Measurements from ENCODE around the gene FTO.
"Not testable (repeated sequence)": the region's sequence is repeated elsewhere in the genome, so short reads cannot be mapped to it uniquely, and the experiment has no call there.

FTO gene

DNA sequence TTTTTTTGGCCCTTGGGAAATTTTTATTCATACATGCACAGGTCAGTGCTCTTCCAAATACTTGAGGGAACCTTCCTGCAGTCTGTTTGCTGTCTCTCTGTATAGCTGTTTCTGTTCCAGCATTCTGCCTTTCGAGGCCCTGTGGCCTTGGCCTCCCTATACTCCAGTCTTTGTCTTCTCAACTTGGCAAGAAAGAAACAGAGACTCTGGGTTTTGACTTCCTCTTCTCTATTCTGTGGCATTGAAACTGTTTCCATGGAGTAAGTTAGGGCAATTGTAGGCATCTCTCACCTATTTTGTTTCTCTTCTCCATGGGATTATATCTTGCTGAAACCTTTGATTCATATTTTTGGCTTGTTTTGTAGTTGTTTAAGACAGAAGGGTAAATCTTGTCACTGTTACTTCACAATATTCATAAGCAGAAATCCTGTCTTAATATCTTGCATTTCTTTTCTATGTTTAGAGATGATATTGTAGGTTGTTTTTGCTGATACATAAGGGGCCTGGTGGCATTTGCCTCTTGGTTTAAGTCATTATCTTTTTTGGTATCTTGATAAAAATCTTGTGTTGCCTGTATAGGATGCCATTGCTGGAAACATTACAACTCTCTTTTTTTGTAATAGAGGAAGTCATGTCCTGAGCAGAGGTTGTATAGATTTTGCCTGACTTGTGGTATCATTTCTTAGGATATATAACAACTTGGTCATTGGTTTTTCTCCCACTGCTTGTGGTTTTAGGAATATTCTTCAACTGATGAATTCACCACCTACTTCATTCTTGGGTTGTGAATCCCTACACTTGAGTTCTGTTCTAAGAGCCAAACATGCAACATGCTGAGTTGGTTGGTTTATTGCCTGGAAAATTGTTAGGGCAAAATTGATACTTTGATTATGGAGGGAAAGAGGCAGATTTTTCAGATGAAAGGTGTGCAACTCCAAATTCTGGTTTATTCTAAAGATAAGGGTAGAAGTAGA lies 168.6 kb downstream of the FTO start:
- no peak for DNase-seq
- peak overlapping the region; percentile 9 for H3K27ac Mint-ChIP-seq
- H3K4me1 Mint-ChIP-seq: peaks cover 4% of the 10 kb centered on the region
- no peaks in the 10 kb centered on the region for H3K27me3 Mint-ChIP-seq
- peaks cover 13% of the 10 kb centered on the region for H3K9me3 Mint-ChIP-seq
- no peak overlapping the region for H3K4me3 Mint-ChIP-seq
- CTCF ChIA-PET: no interaction called here
- H3K36me3 Mint-ChIP-seq: peaks cover 33% of the 10 kb centered on the region

DNA sequence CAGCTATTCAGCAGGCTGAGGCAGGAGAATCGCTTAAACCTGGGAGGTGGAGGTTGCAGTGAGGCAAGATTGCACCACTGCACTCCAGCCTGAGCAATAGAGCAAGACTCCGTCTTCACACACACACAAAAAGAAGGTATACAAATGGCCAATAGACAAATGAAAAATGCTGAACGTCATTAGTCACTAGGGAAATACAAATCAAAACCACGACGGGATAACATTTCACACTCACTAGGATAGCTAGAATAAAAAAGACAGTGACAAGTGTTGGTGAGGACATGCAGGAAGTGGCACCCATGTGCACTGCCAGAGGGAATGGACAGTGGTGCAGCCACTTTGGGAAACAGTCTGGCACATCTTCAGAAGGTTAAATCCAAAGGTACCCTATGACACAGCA lies 172.9 kb downstream of the FTO start:
- Mint-ChIP-seq H3K27me3 (no peaks in the 10 kb centered on the region), H3K36me3 (peaks cover 19% of the 10 kb centered on the region), H3K4me1 (peaks cover 4% of the 10 kb centered on the region), H3K27ac (no peak overlapping the region), H3K9me3 (peaks cover 2% of the 10 kb centered on the region), H3K4me3 (no peak overlapping the region)
- CTCF ChIA-PET: no interaction called here
- DNase-seq: no peak

DNA sequence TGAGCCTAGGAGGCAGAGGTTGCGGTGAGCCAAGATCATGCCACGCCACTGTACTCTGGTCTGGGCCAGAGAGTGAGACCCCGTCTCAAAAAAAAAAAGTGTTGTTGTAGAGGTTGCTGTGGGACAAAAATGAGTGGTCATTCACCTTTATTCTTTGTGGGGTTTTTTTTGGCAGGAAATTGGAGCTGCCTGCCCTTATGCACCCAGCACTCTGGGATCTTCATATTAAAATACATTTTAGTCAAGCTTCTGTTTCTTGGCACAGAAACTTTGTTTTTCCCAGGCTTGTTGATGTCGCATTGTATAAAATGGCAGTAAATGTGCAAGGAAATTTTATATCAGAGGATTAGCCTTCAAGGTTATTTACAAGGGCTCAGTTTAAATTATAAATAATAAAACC lies 174.3 kb downstream of the FTO start:
- Mint-ChIP-seq H3K4me1 (no peaks in the 10 kb centered on the region), H3K36me3 (peaks cover 12% of the 10 kb centered on the region), H3K27me3 (no peaks in the 10 kb centered on the region), H3K27ac (no peak overlapping the region), H3K9me3 (no peaks in the 10 kb centered on the region), H3K4me3 (no peak overlapping the region)
- DNase-seq: no peak
- CTCF ChIA-PET: interaction anchor here (0.6 to 1.2 kb wide), 2 partner anchors 17 to 329 kb away, joined by 3 read pairs; no protein-coding TSS in a partner anchor

DNA sequence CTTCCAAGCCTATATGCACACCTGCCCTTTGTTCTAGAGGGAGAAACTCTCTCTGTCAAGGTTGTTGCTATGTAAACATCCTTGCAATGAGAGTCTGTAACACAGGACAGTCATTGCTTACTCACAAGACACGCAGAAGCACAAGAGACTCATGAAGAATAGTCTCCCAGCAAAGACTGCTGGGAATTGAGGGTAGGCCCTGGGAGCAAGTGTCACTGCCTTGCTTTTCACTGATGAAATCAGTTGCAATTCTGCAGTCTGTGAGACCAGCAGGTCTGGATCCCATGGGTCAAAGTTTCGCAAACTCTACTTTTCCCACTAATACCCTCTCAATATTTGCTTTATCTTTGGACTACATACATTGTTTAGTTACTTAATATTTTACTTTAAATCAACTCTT lies 177.4 kb downstream of the FTO start:
- Mint-ChIP-seq H3K27ac (no peak overlapping the region), H3K36me3 (peaks cover 18% of the 10 kb centered on the region), H3K4me3 (no peak overlapping the region), H3K9me3 (no peaks in the 10 kb centered on the region), H3K4me1 (no peaks in the 10 kb centered on the region), H3K27me3 (no peaks in the 10 kb centered on the region)
- CTCF ChIA-PET: interaction anchor here (0.7 kb wide), 1 partner anchor 18 kb away, joined by 3 read pairs; no protein-coding TSS in a partner anchor
- no peak for DNase-seq

DNA sequence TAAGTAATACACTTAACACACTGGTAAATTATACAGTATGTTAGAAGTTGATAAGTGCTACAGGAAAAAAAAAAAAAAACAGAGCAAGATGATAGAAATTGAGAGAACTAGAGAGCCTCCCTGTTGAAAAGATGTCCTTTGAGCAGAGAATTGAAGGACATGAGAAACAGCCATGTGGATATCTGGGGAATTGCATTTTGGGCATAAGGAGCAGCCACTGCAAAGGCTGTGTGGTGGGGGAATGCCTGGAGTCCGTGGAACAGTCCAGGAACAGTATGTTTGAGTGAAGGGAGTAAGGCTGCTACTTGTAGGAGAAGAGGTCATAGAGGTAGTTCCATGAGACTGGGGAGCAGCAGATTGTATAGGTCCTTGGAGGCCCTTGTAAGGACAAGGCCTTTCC lies 178.4 kb downstream of the FTO start:
- CTCF ChIA-PET: no interaction called here
- Mint-ChIP-seq H3K4me3 (no peak overlapping the region), H3K9me3 (no peaks in the 10 kb centered on the region), H3K27ac (no peak overlapping the region), H3K4me1 (peaks cover 3% of the 10 kb centered on the region), H3K27me3 (no peaks in the 10 kb centered on the region), H3K36me3 (peaks cover 23% of the 10 kb centered on the region)
- no peak for DNase-seq

DNA sequence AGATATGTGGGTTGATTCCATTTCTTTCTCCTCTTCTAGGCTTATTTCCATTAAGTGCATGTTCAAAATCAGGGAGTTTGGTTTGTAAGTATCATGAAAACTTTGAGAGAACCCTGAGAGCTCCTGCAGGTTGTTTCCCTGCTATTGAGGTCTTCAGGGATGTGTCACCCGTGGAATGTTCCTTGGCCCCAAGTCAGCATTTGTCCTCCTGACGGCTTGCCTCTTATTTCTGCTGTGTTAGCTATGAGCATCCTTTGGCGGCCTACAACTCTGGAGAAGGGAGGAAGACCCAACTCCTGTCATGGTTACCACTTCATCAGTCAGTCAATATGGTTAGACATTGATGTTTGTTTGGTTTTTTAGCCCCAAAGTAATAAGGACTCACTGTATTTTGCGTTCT lies 180.8 kb downstream of the FTO start:
- Mint-ChIP-seq H3K36me3 (peaks cover 28% of the 10 kb centered on the region), H3K9me3 (no peaks in the 10 kb centered on the region)
- DNase-seq: no peak

DNA sequence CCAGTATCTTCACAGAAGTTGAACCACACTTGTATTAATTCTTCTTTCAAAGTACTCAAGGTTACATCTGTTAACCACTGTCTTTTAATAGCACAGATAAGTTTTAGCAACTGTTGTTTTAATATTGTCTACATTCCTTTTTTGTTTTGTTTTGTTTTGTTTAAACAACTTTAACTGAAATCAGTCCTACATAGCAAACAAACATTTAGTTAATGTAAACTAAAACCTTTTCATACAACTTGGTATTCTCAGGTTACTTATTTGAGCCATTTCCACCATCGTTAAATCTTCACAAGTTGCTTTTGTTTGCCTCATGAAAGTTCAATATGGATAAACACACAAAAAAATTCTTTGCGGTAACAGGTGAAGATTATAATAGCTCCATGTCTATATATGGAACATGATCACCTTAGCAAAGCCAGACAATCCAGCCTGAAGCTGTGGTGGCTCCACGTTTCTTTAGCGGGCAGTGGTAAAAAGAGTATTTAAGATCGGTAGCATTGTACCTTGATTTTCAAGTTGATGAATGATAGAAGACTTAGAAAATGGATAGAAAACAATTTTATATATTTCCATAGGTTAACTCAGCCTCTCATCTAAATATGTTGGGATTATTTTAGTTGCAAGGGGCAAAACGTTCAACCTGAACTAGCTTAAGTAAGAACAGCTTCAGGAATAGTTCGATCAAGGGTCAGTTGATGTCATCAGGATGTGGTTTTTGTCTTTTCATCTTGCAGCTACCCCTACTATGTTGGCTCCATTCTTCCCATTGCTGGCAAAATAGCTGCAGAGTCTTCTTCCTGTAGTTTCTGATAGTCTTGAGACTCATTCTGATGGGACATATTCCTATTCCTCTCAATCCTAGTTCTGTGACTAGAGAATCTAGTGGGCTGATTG lies 182.8 kb downstream of the FTO start:
- Mint-ChIP-seq H3K27ac (no peak overlapping the region), H3K9me3 (no peaks in the 10 kb centered on the region), H3K4me1 (peaks cover 11% of the 10 kb centered on the region), H3K27me3 (no peaks in the 10 kb centered on the region), H3K36me3 (peaks cover 22% of the 10 kb centered on the region), H3K4me3 (no peak overlapping the region)
- no peak for DNase-seq
- CTCF ChIA-PET: interaction anchor here (1.1 to 1.2 kb wide), 2 partner anchors 65 to 113 kb away, joined by 3 read pairs; no protein-coding TSS in a partner anchor

More for the DNA sequence above, 180.8 kb downstream of the FTO start:
- Mint-ChIP-seq H3K27ac (no peak overlapping the region), H3K4me3 (no peak overlapping the region), H3K4me1 (peaks cover 3% of the 10 kb centered on the region), H3K27me3 (no peaks in the 10 kb centered on the region)
- CTCF ChIA-PET: interaction anchor here (0.7 kb wide), 1 partner anchor 8 kb away, joined by 3 read pairs; no protein-coding TSS in a partner anchor

DNA sequence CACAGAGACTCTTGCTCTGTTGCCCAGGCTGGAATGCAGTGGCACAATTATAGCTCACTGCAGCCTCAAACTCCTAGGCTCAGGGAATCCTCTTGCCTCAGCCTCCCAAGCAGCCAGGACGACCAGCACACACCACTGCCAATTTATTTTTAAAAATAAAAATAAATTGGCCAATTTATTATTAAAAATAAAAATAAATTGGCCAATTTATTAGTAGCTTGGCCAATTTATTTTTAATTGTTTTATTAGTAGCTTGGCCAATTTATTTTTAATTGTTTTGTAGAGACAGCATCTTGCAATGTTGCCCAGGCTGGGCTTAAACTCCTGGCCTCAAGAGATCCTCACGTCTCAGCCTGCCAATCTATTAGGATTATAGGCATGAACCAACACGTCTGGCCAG lies 184.3 kb downstream of the FTO start:
- Mint-ChIP-seq H3K27me3 (no peaks in the 10 kb centered on the region), H3K9me3 (no peaks in the 10 kb centered on the region), H3K27ac (no peak overlapping the region), H3K36me3 (peaks cover 22% of the 10 kb centered on the region), H3K4me1 (peaks cover 26% of the 10 kb centered on the region), H3K4me3 (no peak overlapping the region)
- DNase-seq: no peak
- CTCF ChIA-PET: no interaction called here

DNA sequence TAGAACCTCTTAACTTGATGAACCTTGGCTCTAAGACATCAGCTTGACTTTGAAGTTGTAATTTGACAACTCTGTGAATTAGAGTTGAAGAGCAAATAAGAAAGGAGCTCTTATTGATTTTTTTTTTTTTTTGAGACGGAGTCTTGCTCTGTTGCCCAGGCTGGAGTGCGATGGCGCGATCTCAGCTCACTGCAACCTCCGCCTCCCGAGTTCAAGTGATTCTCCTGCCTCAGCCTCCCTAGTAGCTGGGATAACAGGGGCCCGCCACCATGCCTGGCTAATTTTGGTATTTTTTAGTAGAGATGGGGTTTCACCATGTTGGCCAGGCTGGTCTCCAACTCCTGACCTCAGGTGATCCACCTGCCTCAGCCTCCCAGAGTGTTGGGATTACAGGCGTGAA lies 186.9 kb downstream of the FTO start:
- not testable (repeated sequence) for H3K9me3 Mint-ChIP-seq, DNase-seq, H3K4me3 Mint-ChIP-seq, H3K27me3 Mint-ChIP-seq, H3K27ac Mint-ChIP-seq
- Mint-ChIP-seq H3K36me3 (peaks cover 11% of the 10 kb centered on the region), H3K4me1 (peaks cover 31% of the 10 kb centered on the region)
- CTCF ChIA-PET: interaction anchor here (0.6 to 1.9 kb wide), 11 partner anchors 8 to 391 kb away, joined by 3 to 7 read pairs (median 4); no protein-coding TSS in a partner anchor

DNA sequence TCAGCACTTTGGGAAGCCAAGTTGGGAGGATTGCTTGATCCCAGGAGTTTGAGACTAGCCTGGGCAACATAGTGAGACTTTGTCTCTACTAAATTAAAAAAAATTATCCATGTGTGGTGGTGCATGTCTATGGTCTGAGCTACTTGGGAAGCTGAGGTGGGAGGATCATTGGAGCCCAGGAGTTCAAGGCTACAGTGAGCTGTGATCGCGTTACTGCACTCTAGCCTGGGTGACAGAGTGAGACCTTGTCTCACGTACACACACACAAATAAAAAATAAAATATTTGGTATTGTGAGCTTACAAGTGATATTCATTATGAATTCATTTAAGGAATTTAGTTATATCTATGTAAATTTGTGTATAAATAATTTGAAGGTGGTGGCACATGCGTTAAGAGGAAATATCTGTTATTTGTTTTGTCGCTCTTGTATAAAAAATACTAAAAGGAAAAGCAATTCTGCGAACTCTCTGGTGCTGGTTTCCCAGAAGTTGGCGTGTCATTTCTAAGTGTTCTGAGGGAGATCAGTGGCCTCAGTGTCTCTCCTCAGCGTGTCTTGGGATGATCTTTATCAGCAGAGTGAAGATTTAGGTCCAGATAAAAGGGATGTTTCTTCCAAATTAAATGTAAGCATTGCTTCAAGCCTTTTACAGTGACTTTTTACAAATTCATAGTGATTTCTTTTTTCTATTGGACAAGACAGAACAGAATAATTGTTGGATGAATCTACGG lies 187.6 kb downstream of the FTO start:
- peak; percentile 42 for DNase-seq
- no peaks in the 10 kb centered on the region for H3K27me3 Mint-ChIP-seq
- H3K27ac Mint-ChIP-seq: peak overlapping the region; percentile 82
- peaks cover 11% of the 10 kb centered on the region for H3K36me3 Mint-ChIP-seq
- peak overlapping the region; percentile 28 for H3K4me3 Mint-ChIP-seq
- peaks cover 31% of the 10 kb centered on the region for H3K4me1 Mint-ChIP-seq
- no peaks in the 10 kb centered on the region for H3K9me3 Mint-ChIP-seq
- CTCF ChIA-PET: interaction anchor here (0.8 to 1.9 kb wide), 10 partner anchors 9 to 391 kb away, joined by 3 to 7 read pairs (median 4); no protein-coding TSS in a partner anchor

DNA sequence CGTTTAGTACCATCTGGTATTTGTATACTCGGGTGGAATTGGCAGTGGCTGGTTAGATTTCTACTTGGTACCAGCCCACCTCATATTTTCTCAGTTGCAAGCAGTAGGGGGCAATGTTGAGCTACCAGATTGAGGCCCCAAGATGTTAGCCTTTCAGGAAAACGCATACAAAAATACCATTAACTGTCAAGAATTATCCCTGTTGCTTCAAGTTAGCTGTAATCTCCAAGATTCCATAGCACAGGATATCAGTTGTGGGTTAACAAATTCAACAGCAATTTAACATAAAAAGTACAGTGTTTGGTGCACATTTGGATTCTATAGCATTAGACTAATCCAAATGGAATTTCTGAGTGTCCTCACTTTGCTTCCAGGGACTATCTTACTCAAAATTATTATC lies 188.2 kb downstream of the FTO start:
- Mint-ChIP-seq H3K4me1 (peaks cover 30% of the 10 kb centered on the region), H3K27ac (peak overlapping the region; percentile 82), H3K4me3 (peak overlapping the region; percentile 28), H3K27me3 (no peaks in the 10 kb centered on the region), H3K9me3 (no peaks in the 10 kb centered on the region), H3K36me3 (peaks cover 7% of the 10 kb centered on the region)
- CTCF ChIA-PET: interaction anchor here (0.6 to 1.9 kb wide), 11 partner anchors 8 to 342 kb away, joined by 3 to 7 read pairs (median 4); no protein-coding TSS in a partner anchor
- DNase-seq: peak; percentile 75

DNA sequence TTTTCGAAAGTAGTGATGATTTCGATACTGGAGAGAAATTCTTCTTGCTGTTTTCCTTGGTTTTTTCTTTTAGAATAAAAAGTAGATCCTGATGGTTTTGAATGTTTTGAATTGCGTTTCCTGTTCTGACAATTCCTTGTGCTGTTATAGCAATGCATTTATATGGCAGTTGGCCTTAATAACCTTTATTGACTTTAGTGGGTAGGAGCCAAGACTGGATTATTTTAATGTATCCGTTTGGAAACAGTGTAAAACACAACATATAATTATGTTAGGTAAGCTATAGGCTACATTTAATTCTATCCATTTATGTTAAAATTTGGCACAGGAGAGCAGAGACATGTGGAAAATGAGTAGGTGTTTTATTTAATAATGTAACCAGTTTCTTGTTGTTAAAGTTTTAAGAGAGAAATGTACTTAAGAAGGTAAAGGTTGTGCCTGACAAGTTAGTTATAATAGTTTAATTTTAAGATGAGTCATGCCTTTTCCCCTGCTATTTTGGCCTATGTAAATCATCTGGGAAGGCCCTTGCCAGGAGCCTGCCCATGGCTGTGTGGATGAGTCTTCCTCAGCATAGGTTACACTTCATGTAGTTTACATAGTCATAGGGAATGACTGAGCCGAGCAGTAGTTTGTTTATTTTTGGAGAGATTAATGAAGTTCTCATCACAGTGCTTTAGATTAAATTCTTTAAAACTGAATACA lies 189.9 kb downstream of the FTO start:
- no peaks in the 10 kb centered on the region for H3K27me3 Mint-ChIP-seq
- peaks cover 6% of the 10 kb centered on the region for H3K36me3 Mint-ChIP-seq
- H3K27ac Mint-ChIP-seq: no peak overlapping the region
- DNase-seq: no peak
- H3K4me1 Mint-ChIP-seq: peaks cover 28% of the 10 kb centered on the region
- no peaks in the 10 kb centered on the region for H3K9me3 Mint-ChIP-seq
- CTCF ChIA-PET: interaction anchor here (0.7 to 1.3 kb wide), 2 partner anchors 139 to 177 kb away, joined by 3 read pairs; no protein-coding TSS in a partner anchor
- no peak overlapping the region for H3K4me3 Mint-ChIP-seq

DNA sequence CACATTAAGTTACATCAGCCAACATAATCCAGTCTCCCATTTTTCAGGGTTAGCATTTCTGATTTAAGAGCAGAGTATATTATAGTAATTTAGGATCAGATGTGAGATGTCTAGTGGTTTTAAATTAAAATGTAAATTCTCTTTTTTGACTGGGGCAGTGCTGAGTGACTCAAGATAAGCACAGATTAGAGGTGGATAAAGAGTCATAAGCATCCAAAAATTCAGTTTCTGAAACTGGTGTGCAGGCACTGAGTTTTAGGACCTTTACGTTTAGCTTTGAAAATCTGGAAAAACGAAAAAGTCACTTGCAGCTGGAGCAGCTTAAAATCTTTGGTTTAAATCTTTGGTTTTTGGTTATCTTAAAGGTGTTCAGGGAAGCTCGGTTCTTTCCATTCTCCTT lies 190.7 kb downstream of the FTO start:
- no peaks in the 10 kb centered on the region for H3K9me3 Mint-ChIP-seq
- peaks cover 2% of the 10 kb centered on the region for H3K36me3 Mint-ChIP-seq
- no peak overlapping the region for H3K27ac Mint-ChIP-seq
- no peak overlapping the region for H3K4me3 Mint-ChIP-seq
- H3K4me1 Mint-ChIP-seq: peaks cover 32% of the 10 kb centered on the region
- no peak for DNase-seq
- H3K27me3 Mint-ChIP-seq: no peaks in the 10 kb centered on the region
- CTCF ChIA-PET: interaction anchor here (0.7 to 1.3 kb wide), 2 partner anchors 16 to 140 kb away, joined by 3 read pairs; no protein-coding TSS in a partner anchor
